Thyroid gland (tissue), 4 donors: Measurements from ENCODE around the gene CLIP4. TPM values are rescaled to one million over a fixed set of nuclear protein-coding genes. Genes with fewer than 3 reads are reported as not detected.

ENCODE experiments used
- DNase-seq, 2 donors: peaks; one replicate each; pipeline ENCODE4 v3.0.0-alpha.2; 2019
- H3K27ac ChIP-seq, 3 donors: fragments of 200-600 bp; sonication (generic); 1 replicate in 2 of 3; 2 replicates in 1 of 3; pipeline ENCODE4 v1.5.1; 2016 to 2019; ENCODE audit warnings: mild to moderate bottlenecking in 1 of 3, moderate library complexity in 1 of 3
- H3K27me3 ChIP-seq: fragments of 200-600 bp; sonication (generic); one replicate; pipeline ENCODE4 v1.5.1; 2019
- H3K36me3 ChIP-seq, 2 donors: fragments of 200-600 bp; sonication (generic); one replicate each; pipeline ENCODE4 v1.5.1; 2016 to 2019
- H3K4me1 ChIP-seq, 2 donors: fragments of 200-600 bp; sonication (generic); one replicate each; pipeline ENCODE4 v1.5.1; 2017 to 2019
- H3K4me3 ChIP-seq, 3 donors: fragments of 200-600 bp; sonication (generic); replicated peaks in 1 of 3; 1 replicate in 2 of 3; 2 replicates in 1 of 3; pipeline ENCODE4 v1.5.1; 2016; ENCODE audit warnings: mild to moderate bottlenecking in 1 of 3
- H3K9me3 ChIP-seq: fragments of 200-600 bp; sonication (generic); one replicate; pipeline ENCODE4 v1.5.1; 2017
- CTCF ChIP-seq, 6 experiments: fragments of 200-600 bp in 3 of 6; fragments of 450-650 bp in 3 of 6; sonication (generic) in 3 of 6; IDR thresholded peaks; one replicate each; pipeline ENCODE4 v1.5.1; 2016 to 2019; ENCODE audit warnings: antibody characterized with exemption in 6 of 6, mild to moderate bottlenecking in 2 of 6, inconsistent platforms in 1 of 6, moderate library complexity in 1 of 6
- POLR2A ChIP-seq, 2 donors: fragments of 450-650 bp; IDR thresholded peaks; one replicate each; pipeline ENCODE4 v1.6.1; 2017; ENCODE audit warnings: antibody characterized with exemption in 2 of 2, mild to moderate bottlenecking in 2 of 2, moderate library complexity in 1 of 2
- WGBS, 2 donors: methylation state at CpG; one replicate each; pipeline ENCODE4 v1.1.5; 2017; 5-methylcytosine and 5-hydroxymethylcytosine counted together
- intact Hi-C: fragments of 100-400 bp; cut with DNase I; formaldehyde crosslinking; loops from one replicate; pipeline ENCODE4 v1.15.1; 2023
- total RNA-seq, 4 donors: library from RNA; depleted of rRNA; stranded (reverse); fragments of >200 nt; gene quantifications; one replicate each; pipeline ENCODE4 v1.2.3, GENCODE V29; 2016

The CLIP4 gene
- total RNA-seq, 4 donors from 2014 or later, result 148 to 398 (median 222) TPM

GRCh38 chr2:29119211-29119610 lies 4.0 kb downstream of the CLIP4 start:
- Histone ChIP-seq H3K4me1 (peaks cover 27 to 28% of the 10 kb centered on the region in 2 donors), H3K36me3 (peaks cover 0 to 7% of the 10 kb centered on the region in 2 donors), H3K27ac (peak overlapping the region in 1 of 3 donors; percentile 96), H3K27me3 (no peaks in the 10 kb centered on the region), H3K9me3 (no peaks in the 10 kb centered on the region), H3K4me3 (no peak overlapping the region)
- intact Hi-C loops, result no loop called here
- WGBS, 2 donors, result 63 to 69% methylated on average over 4 of the region's 4 CpGs
- TF ChIP-seq POLR2A (IDR thresholded peaks at IDR 0.05) (no peak), CTCF (IDR thresholded peaks at IDR 0.05) (no peak)
- no peak for DNase-seq

DNA sequence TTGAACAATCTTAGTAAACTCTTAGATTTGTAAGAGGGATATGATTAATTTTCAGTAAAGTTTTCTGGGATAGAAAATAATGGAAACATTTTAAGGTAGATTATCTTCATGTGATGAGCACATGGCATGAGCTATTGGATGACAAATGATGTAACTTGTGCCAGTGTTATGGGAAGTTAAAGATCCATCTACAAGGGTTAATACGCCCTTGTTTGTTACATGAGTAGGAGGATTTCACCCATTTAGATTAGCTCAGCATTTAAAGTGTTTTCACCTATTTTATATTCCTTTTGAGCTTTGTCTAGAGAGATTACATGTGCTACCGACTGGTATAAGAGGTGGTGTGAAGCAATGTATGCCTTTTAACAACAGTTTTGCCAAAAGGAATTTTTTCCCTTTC lies 5.6 kb downstream of the CLIP4 start:
- no peak for DNase-seq
- intact Hi-C loops, result no loop called here
- peaks cover 20 to 22% of the 10 kb centered on the region in 2 donors for H3K4me1 ChIP-seq
- no peak overlapping the region for H3K4me3 ChIP-seq
- no peaks in the 10 kb centered on the region for H3K27me3 ChIP-seq
- TF ChIP-seq CTCF (IDR thresholded peaks at IDR 0.05), result no peak
- TF ChIP-seq POLR2A (IDR thresholded peaks at IDR 0.05), result no peak
- 90 to 92% methylated on average over 2 of the region's 2 CpGs for WGBS, 2 donors
- no peak overlapping the region for H3K27ac ChIP-seq
- no peaks in the 10 kb centered on the region for H3K9me3 ChIP-seq
- peaks cover 0 to 8% of the 10 kb centered on the region in 2 donors for H3K36me3 ChIP-seq

- Histone ChIP-seq H3K4me3 (no peak overlapping the region), H3K27me3 (no peaks in the 10 kb centered on the region), H3K9me3 (no peaks in the 10 kb centered on the region), H3K36me3 (peaks cover 0 to 8% of the 10 kb centered on the region in 2 donors), H3K27ac (no peak overlapping the region), H3K4me1 (peaks cover 15 to 23% of the 10 kb centered on the region in 2 donors)
- TF ChIP-seq POLR2A (IDR thresholded peaks at IDR 0.05) (no peak), CTCF (IDR thresholded peaks at IDR 0.05) (no peak)
- intact Hi-C loops, result no loop called here
- no peak for DNase-seq
- WGBS, 2 donors, result 89 to 93% methylated on average over 3 of the region's 3 CpGs
Observed at GRCh38 chr2:29123617-29124349, 8.6 kb downstream of the CLIP4 start.

DNA sequence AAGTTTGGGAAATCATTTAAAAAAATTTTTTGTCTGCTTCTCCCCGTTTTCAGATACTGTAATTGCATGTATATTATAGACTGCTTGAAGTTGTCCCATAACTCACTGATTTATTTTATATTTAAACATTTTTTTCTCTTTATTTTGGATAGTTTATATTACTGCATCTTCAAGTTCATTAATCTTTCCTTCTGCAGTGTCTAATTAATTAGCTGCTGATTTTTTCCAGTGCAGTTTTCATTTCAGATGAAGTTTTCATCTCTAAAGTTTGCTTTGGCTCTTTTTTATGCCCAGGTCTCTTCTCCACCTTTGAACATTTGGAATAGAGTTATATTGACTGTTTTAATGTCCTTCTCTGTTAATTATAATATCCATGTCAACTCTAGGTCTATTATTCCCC lies 9.3 kb downstream of the CLIP4 start:
- peaks cover 20 to 25% of the 10 kb centered on the region in 2 donors for H3K4me1 ChIP-seq
- TF ChIP-seq POLR2A (IDR thresholded peaks at IDR 0.05), result no peak
- no peak for TF ChIP-seq CTCF (IDR thresholded peaks at IDR 0.05)
- 91 to 97% methylated on average over 1 of the region's 1 CpG for WGBS, 2 donors
- H3K27me3 ChIP-seq, result no peaks in the 10 kb centered on the region
- no peak overlapping the region for H3K4me3 ChIP-seq
- H3K36me3 ChIP-seq, result peaks cover 0 to 8% of the 10 kb centered on the region in 2 donors
- intact Hi-C loops, result no loop called here
- no peak for DNase-seq
- no peaks in the 10 kb centered on the region for H3K9me3 ChIP-seq
- H3K27ac ChIP-seq, result no peak overlapping the region

DNA sequence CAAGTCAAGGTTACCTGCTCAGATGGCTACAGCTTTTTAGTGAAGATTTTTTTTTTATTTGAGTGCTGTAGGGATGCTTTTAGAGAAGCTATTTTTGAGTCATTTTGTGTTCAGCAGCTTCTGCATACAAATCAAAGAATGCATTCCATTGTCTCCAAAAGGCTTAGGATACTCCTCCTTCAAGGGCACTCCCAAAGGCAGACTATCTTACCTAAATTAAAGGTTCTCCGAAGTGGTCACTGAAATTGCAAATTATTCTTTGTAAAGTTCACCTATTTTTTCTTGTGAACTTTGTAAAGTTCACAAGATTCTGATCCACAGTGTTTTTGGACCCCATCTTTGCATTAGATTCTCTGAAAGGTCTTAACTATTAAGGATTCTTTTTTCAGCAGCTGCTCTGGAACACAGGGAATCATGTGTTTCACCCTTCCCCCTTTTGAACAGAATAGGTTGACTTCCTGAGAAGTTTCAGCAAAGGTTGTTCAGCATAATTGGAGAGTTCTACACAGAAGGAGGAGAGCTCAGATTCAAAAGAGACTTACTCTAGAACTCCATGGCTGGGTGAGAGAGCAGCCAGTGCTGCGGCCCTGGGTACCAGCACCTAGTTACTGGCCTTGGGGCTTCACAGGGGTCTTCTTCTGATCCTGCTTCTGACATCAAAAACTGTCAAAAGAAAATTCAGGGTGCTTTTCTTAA lies 14.5 kb downstream of the CLIP4 start:
- Histone ChIP-seq H3K27me3 (no peaks in the 10 kb centered on the region), H3K9me3 (no peaks in the 10 kb centered on the region), H3K36me3 (peaks cover 0 to 9% of the 10 kb centered on the region in 2 donors), H3K4me1 (peaks cover 23 to 41% of the 10 kb centered on the region in 2 donors), H3K27ac (peak overlapping the region; percentile 87 to 96 (median 95)), H3K4me3 (peak overlapping the region in 1 of 3 donors; percentile 1)
- TF ChIP-seq POLR2A (IDR thresholded peaks at IDR 0.05), result no peak
- no peak for TF ChIP-seq CTCF (IDR thresholded peaks at IDR 0.05)
- 38 to 48% methylated on average over 2 of the region's 2 CpGs for WGBS, 2 donors
- no peak for DNase-seq
- intact Hi-C loops, result no loop called here
